ENCODE results near the gene VIPR2.
A peak's percentile ranks its signal among the peaks of the same experiment; 100 is the strongest.

The VIPR2 gene

GRCh38 chr7:159013181-159013690 is 131.4 kb downstream of the VIPR2 start:
- H3K9ac ChIP-seq (ENCODE audit: low read length): no peak overlapping the region
- H3K36me3 ChIP-seq (replicated peaks; ENCODE audit: insufficient read depth, low read length): no peaks in the 10 kb centered on the region
- no peaks in the 10 kb centered on the region for H3K9me3 ChIP-seq (replicated peaks; ENCODE audit: insufficient read depth, low read length)
- H4K20me1 ChIP-seq (ENCODE audit: insufficient read depth, low read length): no peaks in the 10 kb centered on the region
- DNase-seq: no peak
- H3K27ac ChIP-seq (ENCODE audit: low read length): no peak overlapping the region
- H3K79me2 ChIP-seq (ENCODE audit: low read length): no peaks in the 10 kb centered on the region
- H3K9me2 ChIP-seq (replicated peaks; ENCODE audit: insufficient read depth, low read length): no peaks in the 10 kb centered on the region
- no peak overlapping the region for H2AFZ ChIP-seq (ENCODE audit: low read length)
- no peak for TF ChIP-seq EZH2phosphoT487 (IDR thresholded peaks at IDR 0.05; ENCODE audit: low read length)
- no peak for TF ChIP-seq EZH2 (optimal IDR thresholded peaks at IDR 0.05; ENCODE audit: low read depth, low read length)
- no peak for TF ChIP-seq CTCF (IDR thresholded peaks at IDR 0.05; ENCODE audit: low read length)
- H3K4me2 ChIP-seq (ENCODE audit: low read depth, low read length): no peak overlapping the region
- H3F3A ChIP-seq (ENCODE audit: insufficient read depth, low read length): no peaks in the 10 kb centered on the region
- no peak overlapping the region for H3K4me3 ChIP-seq (ENCODE audit: low read length)
- peaks cover 50% of the 10 kb centered on the region for H3K27me3 ChIP-seq (replicated peaks; ENCODE audit: insufficient read depth, low read length)
- no peaks in the 10 kb centered on the region for H3K4me1 ChIP-seq (ENCODE audit: low read length)

GRCh38 chr7:159012353-159013069 is 132.2 kb downstream of the VIPR2 start:
- TF ChIP-seq EZH2 (optimal IDR thresholded peaks at IDR 0.05; ENCODE audit: low read depth, low read length) (peak; percentile 57), CTCF (IDR thresholded peaks at IDR 0.05; ENCODE audit: low read length) (no peak), EZH2phosphoT487 (IDR thresholded peaks at IDR 0.05; ENCODE audit: low read length) (no peak)
- H3F3A ChIP-seq (ENCODE audit: insufficient read depth, low read length): no peaks in the 10 kb centered on the region
- no peaks in the 10 kb centered on the region for H3K9me2 ChIP-seq (replicated peaks; ENCODE audit: insufficient read depth, low read length)
- no peak overlapping the region for H3K27ac ChIP-seq (ENCODE audit: low read length)
- H3K36me3 ChIP-seq (replicated peaks; ENCODE audit: insufficient read depth, low read length): no peaks in the 10 kb centered on the region
- H3K9ac ChIP-seq (ENCODE audit: low read length): no peak overlapping the region
- DNase-seq: no peak
- no peaks in the 10 kb centered on the region for H3K9me3 ChIP-seq (replicated peaks; ENCODE audit: insufficient read depth, low read length)
- H3K27me3 ChIP-seq (replicated peaks; ENCODE audit: insufficient read depth, low read length): peaks cover 58% of the 10 kb centered on the region
- no peaks in the 10 kb centered on the region for H3K4me1 ChIP-seq (ENCODE audit: low read length)
- H2AFZ ChIP-seq (ENCODE audit: low read length): no peak overlapping the region
- no peak overlapping the region for H3K4me3 ChIP-seq (ENCODE audit: low read length)
- no peak overlapping the region for H3K4me2 ChIP-seq (ENCODE audit: low read depth, low read length)
- H3K79me2 ChIP-seq (ENCODE audit: low read length): no peaks in the 10 kb centered on the region
- no peaks in the 10 kb centered on the region for H4K20me1 ChIP-seq (ENCODE audit: insufficient read depth, low read length)

- Histone ChIP-seq H3K4me1 (ENCODE audit: low read length) (no peaks in the 10 kb centered on the region), H3K4me3 (ENCODE audit: low read length) (no peak overlapping the region), H3K9me3 (replicated peaks; ENCODE audit: insufficient read depth, low read length) (no peaks in the 10 kb centered on the region), H3K36me3 (replicated peaks; ENCODE audit: insufficient read depth, low read length) (no peaks in the 10 kb centered on the region), H3K79me2 (ENCODE audit: low read length) (no peaks in the 10 kb centered on the region), H3K27ac (ENCODE audit: low read length) (no peak overlapping the region), H4K20me1 (ENCODE audit: insufficient read depth, low read length) (no peaks in the 10 kb centered on the region), H2AFZ (ENCODE audit: low read length) (no peak overlapping the region), H3K9me2 (replicated peaks; ENCODE audit: insufficient read depth, low read length) (no peaks in the 10 kb centered on the region), H3K9ac (ENCODE audit: low read length) (no peak overlapping the region), H3F3A (ENCODE audit: insufficient read depth, low read length) (no peaks in the 10 kb centered on the region), H3K27me3 (replicated peaks; ENCODE audit: insufficient read depth, low read length) (peaks cover 62% of the 10 kb centered on the region), H3K4me2 (ENCODE audit: low read depth, low read length) (no peak overlapping the region)
- DNase-seq: no peak
- no peak for TF ChIP-seq EZH2phosphoT487 (IDR thresholded peaks at IDR 0.05; ENCODE audit: low read length)
- no peak for TF ChIP-seq CTCF (IDR thresholded peaks at IDR 0.05; ENCODE audit: low read length)
- TF ChIP-seq EZH2 (optimal IDR thresholded peaks at IDR 0.05; ENCODE audit: low read depth, low read length): no peak
These were observed 133.0 kb downstream of the VIPR2 start for GRCh38 chr7:159011722-159012022.

Measured in MM.1S (cell line).